HG03342 (cell line): Measurements from ENCODE around the gene NEGR1.

Source experiments
- ATAC-seq: cut with Tn5 transposase; IDR thresholded peaks from one replicate; pipeline ENCODE4 v1.9.1; 2021; ENCODE audit warnings: mild to moderate bottlenecking, moderate library complexity; ENCODE audit not compliant: unreplicated experiment

NEGR1 gene

GRCh38 chr1:71869326-71869725, 413.0 kb downstream of the NEGR1 start:
- no peak for ATAC-seq

DNA sequence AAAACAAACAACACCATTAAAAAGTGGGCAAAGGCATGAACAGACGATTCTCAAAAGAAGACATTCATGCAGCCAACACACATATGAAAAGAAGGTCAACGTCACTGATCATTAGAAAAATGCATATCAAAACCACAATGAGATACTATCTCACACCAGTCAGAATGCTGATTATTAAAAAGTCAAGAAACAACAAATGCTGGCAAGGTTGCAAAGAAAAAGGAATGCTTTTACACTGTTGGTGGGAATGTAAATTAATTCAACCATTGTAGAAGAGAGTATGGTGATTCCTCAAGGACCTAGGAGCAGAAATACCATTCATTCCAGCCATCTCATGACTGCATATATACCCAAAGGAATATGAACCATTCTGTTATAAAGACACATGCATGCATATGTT, 419.6 kb downstream of the NEGR1 start:
- ATAC-seq: no peak

GRCh38 chr1:71861022-71861421, 421.3 kb downstream of the NEGR1 start:
- no peak for ATAC-seq

- ATAC-seq: no peak
Observed at GRCh38 chr1:71859806-71860205, 422.5 kb downstream of the NEGR1 start.

GRCh38 chr1:71857862-71858261, 424.5 kb downstream of the NEGR1 start:
- no peak for ATAC-seq

DNA sequence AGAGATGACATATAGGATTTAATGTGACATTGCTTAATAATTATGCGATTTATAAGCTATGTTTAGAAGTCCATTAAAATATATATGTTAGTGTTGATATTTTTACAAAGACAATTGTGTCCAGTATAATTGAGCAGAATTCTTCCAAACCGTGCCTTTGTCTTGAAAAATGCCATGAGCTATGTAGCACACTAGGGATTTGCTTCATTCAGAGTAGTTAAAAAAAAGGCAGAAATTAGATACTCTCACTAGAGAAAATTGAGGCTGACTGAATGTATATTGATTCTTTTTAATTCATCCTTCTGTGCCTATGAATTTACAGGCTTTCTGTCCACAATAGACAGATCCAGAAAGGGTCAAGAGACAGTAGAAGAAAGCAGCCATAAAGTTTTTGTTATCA, 429.0 kb downstream of the NEGR1 start:
- ATAC-seq: no peak

DNA sequence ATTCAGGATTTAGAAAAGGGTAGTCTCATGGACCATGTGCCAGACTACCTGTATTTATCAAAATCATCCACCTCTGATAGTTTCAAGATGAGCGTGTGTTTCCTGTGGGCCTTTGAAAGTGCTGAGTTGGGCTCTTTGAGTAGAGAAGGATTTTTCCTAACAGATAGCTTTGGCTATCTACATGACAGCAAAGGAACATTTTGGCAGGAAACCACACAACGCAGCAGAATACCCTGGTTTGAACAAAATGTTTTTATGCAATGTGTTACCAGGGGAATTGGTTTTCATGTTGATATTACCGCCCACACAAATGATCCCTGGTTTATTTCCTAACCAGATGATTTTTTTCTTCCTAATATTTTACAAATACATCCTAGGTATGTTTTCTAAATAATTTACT, 431.4 kb downstream of the NEGR1 start:
- ATAC-seq: no peak

- ATAC-seq: no peak
Observed at GRCh38 chr1:71850515-71850914, 431.8 kb downstream of the NEGR1 start.

DNA sequence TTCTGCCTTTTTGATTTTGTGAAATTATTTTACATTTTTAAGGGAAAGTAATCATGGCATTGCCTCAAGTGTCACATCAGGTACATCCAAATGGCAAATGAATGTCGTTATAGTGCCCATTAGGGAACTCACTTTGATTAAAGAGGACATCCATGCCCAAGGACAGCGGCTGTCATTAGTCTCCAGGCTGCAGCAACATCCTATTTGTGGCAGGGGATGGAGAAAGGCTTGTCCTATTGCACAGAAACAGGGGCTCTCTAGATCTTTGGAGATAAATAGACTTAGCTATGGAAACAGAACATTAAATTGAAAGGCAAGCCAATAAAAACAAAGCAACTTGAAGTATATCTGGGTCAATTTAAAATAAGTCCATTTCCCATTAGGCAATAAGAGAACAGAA, 439.3 kb downstream of the NEGR1 start:
- ATAC-seq: no peak

GRCh38 chr1:71839876-71840275, 442.5 kb downstream of the NEGR1 start:
- ATAC-seq: no peak

DNA sequence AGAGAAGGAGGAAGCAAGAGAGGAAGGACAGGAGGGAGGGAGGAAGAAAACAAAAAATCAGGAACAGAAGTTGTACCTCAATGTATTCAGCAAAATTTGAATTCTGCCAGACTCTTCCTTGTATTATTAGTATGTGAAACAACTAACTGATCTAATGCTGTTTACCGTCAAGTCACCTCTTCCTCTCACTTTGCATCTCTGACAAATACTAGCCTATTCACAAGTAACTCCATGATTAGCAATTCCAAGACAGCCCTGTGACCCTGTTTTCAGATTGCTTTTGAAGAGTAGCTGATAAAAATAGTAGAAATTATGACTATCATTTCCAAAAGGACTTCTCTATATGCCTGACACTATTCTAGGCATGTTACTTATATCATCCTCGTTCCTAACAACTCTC, 445.4 kb downstream of the NEGR1 start:
- ATAC-seq: no peak

GRCh38 chr1:71835442-71835813, 446.9 kb downstream of the NEGR1 start:
- peak; percentile 71 for ATAC-seq

DNA sequence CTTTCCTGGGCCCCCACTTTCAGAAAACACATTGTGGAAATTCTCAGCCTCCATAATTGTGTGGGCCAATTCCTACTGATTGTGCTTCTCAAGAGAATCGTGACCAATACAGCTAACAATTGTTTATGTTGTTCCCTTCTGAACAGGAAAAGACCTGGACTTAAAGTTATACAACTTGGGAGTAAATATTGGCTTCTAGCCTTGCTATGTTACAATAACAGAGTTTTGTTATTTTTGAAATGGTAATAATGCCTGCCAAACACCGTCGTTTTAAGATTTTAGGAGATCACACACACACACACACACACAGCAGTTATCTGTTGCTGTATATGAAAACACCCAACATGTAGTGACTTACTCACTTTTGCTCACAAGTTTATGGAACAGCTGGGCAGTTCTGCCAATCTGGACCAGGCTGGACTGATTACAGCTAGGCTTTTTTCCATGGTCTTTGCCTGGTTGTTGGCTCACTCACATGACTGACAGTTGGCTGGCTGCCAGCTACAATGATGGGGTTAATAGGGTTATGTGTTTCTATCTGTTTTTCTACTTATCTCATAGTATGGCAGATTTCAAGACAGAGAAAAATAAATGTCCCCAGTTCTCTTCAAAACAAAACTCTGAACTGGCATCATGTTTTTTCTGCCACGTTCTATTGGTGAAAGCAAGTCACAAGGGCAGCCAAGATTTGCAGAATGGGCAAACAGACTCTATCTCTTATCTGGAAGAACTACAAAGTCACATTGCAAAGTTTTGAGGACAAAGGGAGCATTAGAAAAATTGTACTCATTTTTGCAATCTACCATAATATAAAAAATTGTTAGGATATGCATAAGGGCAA, 447.5 kb downstream of the NEGR1 start:
- ATAC-seq: peak; percentile 27

GRCh38 chr1:71831646-71832045, 450.7 kb downstream of the NEGR1 start:
- ATAC-seq: no peak

GRCh38 chr1:71829346-71829745, 453.0 kb downstream of the NEGR1 start:
- no peak for ATAC-seq

GRCh38 chr1:71828431-71829012, 453.8 kb downstream of the NEGR1 start:
- no peak for ATAC-seq

- ATAC-seq: no peak
Observed at GRCh38 chr1:71823708-71824305, 458.5 kb downstream of the NEGR1 start.

GRCh38 chr1:71817028-71817427, 465.3 kb downstream of the NEGR1 start:
- ATAC-seq: no peak

GRCh38 chr1:71809085-71809484, 473.3 kb downstream of the NEGR1 start:
- no peak for ATAC-seq

- ATAC-seq: no peak
Observed at GRCh38 chr1:71804140-71804539, 478.2 kb downstream of the NEGR1 start.

DNA sequence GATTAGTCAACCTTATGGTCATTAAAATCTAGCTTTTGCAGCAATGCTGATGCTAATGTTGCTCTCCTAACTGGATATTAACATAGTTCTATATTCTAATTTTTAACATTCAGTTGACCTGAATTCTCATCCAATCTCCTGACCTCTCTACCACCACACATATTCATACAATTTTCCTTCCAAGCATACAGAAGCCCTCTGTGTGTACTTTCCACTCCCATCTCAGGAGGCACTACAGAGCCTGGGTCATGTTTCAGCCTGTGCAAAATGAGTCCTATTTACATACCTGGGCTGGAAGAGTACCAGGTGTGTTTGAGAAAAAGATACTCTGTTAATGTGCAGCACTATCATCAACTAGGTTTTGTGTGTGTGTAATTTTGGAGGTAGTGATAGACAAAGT, 486.3 kb downstream of the NEGR1 start:
- ATAC-seq: no peak

- ATAC-seq: no peak
Observed at GRCh38 chr1:71792264-71792663, 490.1 kb downstream of the NEGR1 start.
